Bronchial epithelial cell (primary cell): ENCODE data around the gene AEBP2. TPM values are rescaled to one million over a fixed set of nuclear protein-coding genes. Genes with fewer than 3 reads are reported as not detected.
A peak's percentile ranks its signal among the peaks of the same experiment; 100 is the strongest.
"Not testable (repeated sequence)": the region's sequence is repeated elsewhere in the genome, so short reads cannot be mapped to it uniquely, and the experiment has no call there.

ENCODE experiments used
- DNase-seq: peaks from one replicate; pipeline ENCODE4 v3.0.0-alpha.2; 2010; ENCODE audit warnings: low read depth
- FAIRE-seq: peaks from 2 replicates; lab custom pipeline; 2011; peaks lifted over from hg19 to GRCh38; lab: Jason Lieb, UNC
- H3K27me3 ChIP-seq: 2 replicates; pipeline ENCODE4 v1.5.1; 2011; ENCODE audit warnings: low read length; ENCODE audit not compliant: control insufficient read depth, insufficient read depth
- H3K36me3 ChIP-seq: 2 replicates; pipeline ENCODE4 v1.5.1; 2011; ENCODE audit warnings: low read length; ENCODE audit not compliant: control insufficient read depth, insufficient read depth
- H3K4me3 ChIP-seq: 2 replicates; pipeline ENCODE4 v1.5.1; 2011; ENCODE audit warnings: mild to moderate bottlenecking, low read depth, low read length, control low read depth
- CTCF ChIP-seq: IDR thresholded peaks from 2 replicates; pipeline ENCODE4 v1.5.1; 2011; ENCODE audit warnings: mild to moderate bottlenecking, moderate library complexity, low read length, control low read depth, inconsistent platforms; ENCODE audit not compliant: insufficient read depth, severe bottlenecking
- total RNA-seq: library from RNA; depleted of rRNA; stranded (reverse); fragments of >200 nt; gene quantifications from 2 replicates; pipeline ENCODE4 v1.2.1, GENCODE V29; 2014

Gene AEBP2
- total RNA-seq, 1 donor from 2014 or later = 12.6 TPM

GRCh38 chr12:19419086-19419485, 20.2 kb upstream of the AEBP2 start:
- FAIRE-seq (no peak), DNase-seq (no peak)
- TF ChIP-seq CTCF = no peak
- Histone ChIP-seq H3K36me3 (no peaks in the 10 kb centered on the region), H3K27me3 (no peaks in the 10 kb centered on the region), H3K4me3 (no peak overlapping the region)

- no peak for TF ChIP-seq CTCF
- no peak overlapping the region for H3K4me3 ChIP-seq
- FAIRE-seq (no peak), DNase-seq (no peak)
- H3K36me3 ChIP-seq = no peaks in the 10 kb centered on the region
- H3K27me3 ChIP-seq = no peaks in the 10 kb centered on the region
Measured at GRCh38 chr12:19421503-19422282, 17.6 kb upstream of the AEBP2 start.

- Histone ChIP-seq H3K4me3 (no peak overlapping the region), H3K36me3 (no peaks in the 10 kb centered on the region), H3K27me3 (no peaks in the 10 kb centered on the region)
- FAIRE-seq = no peak
- DNase-seq = no peak
- no peak for TF ChIP-seq CTCF
Measured at GRCh38 chr12:19423166-19423930, 15.9 kb upstream of the AEBP2 start.

DNA sequence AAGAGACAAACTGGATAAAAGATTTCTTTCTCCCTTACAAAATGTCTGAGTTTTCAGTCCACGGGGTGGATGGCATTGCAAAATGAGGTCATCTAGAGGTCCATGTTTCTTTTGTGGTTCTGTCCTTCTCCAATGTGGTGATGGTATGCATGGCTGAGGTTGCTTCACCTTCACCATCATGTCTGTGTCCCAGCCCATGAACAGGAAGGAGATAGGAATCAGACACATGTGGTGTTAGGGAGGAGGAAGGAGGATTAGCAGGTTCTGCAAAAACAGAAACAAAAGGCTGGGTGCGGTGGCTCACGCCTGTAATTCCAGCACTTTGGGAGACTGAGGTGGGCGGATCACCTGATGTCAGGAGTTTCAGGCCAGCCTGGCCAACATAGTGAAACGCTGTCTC, 11.0 kb upstream of the AEBP2 start:
- no peak for TF ChIP-seq CTCF
- no peak for FAIRE-seq
- no peaks in the 10 kb centered on the region for H3K27me3 ChIP-seq
- H3K4me3 ChIP-seq = no peak overlapping the region
- H3K36me3 ChIP-seq = no peaks in the 10 kb centered on the region
- DNase-seq = peak; percentile 45

DNA sequence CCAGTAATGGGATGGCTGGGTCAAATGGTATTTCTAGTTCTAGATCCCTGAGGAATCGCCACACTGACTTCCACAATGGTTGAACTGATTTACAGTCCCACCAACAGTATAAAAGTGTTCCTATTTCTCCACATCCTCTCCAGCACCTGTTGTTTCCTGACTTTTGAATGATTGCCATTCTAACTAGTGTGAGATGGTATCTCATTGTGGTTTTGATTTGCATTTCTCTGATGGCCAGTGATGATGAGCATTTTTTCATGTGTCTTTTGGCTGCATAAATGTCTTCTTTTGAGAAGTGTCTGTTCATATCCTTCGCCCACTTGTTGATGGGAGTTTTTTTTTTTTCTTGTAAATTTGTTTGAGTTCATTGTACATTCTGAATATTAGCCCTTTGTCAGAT, 9.8 kb upstream of the AEBP2 start:
- FAIRE-seq, H3K36me3 ChIP-seq, H3K4me3 ChIP-seq, H3K27me3 ChIP-seq, DNase-seq: not testable (repeated sequence)

DNA sequence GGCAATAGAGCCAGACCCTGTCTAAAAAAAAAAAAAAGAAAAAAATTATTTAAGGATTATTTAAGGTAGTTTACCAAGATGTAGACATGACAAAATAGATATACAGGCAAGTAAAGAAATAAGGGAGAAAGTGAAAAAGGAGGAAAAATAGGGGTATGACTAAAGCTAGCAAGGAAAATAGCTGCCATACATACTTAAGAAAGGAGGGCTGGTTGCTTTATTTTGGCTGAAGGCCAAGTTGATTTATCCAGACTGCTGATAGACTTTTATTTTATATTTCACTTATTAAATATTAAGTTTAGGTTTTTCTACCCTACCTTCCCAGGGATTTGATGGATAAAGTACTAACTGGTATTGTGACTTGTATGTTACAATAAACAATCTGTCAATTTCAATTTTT, 8.3 kb upstream of the AEBP2 start:
- no peak for TF ChIP-seq CTCF
- FAIRE-seq (no peak), DNase-seq (peak; percentile 29)

More for the DNA sequence above, 8.3 kb upstream of the AEBP2 start:
- no peaks in the 10 kb centered on the region for H3K27me3 ChIP-seq
- no peaks in the 10 kb centered on the region for H3K36me3 ChIP-seq
- no peak overlapping the region for H3K4me3 ChIP-seq
